Breast epithelium (tissue), 3 donors: ENCODE data around the gene MT4.

Source experiments
- POLR2A ChIP-seq: fragments of 450-650 bp; IDR thresholded peaks from one replicate; pipeline ENCODE4 v1.6.1; 2016; ENCODE audit warnings: antibody characterized with exemption, mild to moderate bottlenecking, moderate library complexity
- POLR2AphosphoS5 ChIP-seq, 3 donors: sonication (generic); formaldehyde crosslinking; IDR thresholded peaks; one replicate each; pipeline ENCODE4 v1.6.1; 2017; ENCODE audit warnings: antibody characterized with exemption in 3 of 3
- TF ChIP-seq, protein P1 (sequence below), 3 donors: fragments of 450-650 bp; IDR thresholded peaks; one replicate each; pipeline ENCODE4 v1.5.1; 2016 to 2017; ENCODE audit warnings: antibody characterized with exemption in 3 of 3, mild to moderate bottlenecking in 3 of 3, moderate library complexity in 3 of 3

DNA sequence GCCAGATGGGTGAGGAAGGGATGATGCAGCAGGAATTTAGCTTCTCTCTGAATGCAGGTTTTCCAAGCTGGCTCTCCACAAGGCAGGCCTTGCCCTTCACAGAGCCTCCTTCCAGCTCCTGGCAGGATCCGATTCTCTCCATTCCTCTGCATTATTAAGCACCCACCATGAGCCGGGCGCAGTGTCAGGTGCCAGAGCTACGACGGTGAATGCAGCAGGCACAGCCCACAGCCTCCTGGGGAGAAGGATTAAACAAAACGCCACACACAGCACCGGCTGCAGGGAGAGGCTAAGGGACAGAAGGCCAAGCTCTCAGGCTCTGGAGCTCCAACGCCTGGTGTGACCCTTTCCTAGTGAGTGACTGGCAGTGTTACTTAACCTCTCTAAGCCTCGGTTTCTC, 36.5 kb downstream of the MT4 start:
- TF ChIP-seq POLR2A (no peak), POLR2AphosphoS5 (IDR thresholded peaks at IDR 0.05) (no peak)
- TF ChIP-seq, protein P1, sequence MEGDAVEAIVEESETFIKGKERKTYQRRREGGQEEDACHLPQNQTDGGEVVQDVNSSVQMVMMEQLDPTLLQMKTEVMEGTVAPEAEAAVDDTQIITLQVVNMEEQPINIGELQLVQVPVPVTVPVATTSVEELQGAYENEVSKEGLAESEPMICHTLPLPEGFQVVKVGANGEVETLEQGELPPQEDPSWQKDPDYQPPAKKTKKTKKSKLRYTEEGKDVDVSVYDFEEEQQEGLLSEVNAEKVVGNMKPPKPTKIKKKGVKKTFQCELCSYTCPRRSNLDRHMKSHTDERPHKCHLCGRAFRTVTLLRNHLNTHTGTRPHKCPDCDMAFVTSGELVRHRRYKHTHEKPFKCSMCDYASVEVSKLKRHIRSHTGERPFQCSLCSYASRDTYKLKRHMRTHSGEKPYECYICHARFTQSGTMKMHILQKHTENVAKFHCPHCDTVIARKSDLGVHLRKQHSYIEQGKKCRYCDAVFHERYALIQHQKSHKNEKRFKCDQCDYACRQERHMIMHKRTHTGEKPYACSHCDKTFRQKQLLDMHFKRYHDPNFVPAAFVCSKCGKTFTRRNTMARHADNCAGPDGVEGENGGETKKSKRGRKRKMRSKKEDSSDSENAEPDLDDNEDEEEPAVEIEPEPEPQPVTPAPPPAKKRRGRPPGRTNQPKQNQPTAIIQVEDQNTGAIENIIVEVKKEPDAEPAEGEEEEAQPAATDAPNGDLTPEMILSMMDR (IDR thresholded peaks at IDR 0.05): no peak
